Adipose tissue (tissue), 3 donors: ENCODE measurements around the gene ARL5A. TPM values are rescaled to one million over a fixed set of nuclear protein-coding genes. Genes with fewer than 3 reads are reported as not detected.

Experiments used
- H3K27ac ChIP-seq: one replicate; pipeline ENCODE4 v1.5.1; 2013; ENCODE audit warnings: low read depth, low read length
- WGBS, 3 donors: extraction: QIAGEN DNeasy Blood & Tissue Kit; methylation state at CpG; one replicate each; pipeline ENCODE4 v1.1.7; 2013; 5-methylcytosine and 5-hydroxymethylcytosine counted together
- polyA plus RNA-seq, 3 donors: library from polyadenylated mRNA; stranded (reverse); fragments of 200-250 nt; gene quantifications; one replicate each; pipeline ENCODE4 v1.2.3, GENCODE V29; 2013
- donor health status: healthy with polysubstance abuse.
- donor health status: Bipolar disorder and iron deficiency.
- donor health status: healthy.

The ARL5A gene
- polyA plus RNA-seq, 3 donors, result 7.4 to 24.0 (median 15.7) TPM

DNA sequence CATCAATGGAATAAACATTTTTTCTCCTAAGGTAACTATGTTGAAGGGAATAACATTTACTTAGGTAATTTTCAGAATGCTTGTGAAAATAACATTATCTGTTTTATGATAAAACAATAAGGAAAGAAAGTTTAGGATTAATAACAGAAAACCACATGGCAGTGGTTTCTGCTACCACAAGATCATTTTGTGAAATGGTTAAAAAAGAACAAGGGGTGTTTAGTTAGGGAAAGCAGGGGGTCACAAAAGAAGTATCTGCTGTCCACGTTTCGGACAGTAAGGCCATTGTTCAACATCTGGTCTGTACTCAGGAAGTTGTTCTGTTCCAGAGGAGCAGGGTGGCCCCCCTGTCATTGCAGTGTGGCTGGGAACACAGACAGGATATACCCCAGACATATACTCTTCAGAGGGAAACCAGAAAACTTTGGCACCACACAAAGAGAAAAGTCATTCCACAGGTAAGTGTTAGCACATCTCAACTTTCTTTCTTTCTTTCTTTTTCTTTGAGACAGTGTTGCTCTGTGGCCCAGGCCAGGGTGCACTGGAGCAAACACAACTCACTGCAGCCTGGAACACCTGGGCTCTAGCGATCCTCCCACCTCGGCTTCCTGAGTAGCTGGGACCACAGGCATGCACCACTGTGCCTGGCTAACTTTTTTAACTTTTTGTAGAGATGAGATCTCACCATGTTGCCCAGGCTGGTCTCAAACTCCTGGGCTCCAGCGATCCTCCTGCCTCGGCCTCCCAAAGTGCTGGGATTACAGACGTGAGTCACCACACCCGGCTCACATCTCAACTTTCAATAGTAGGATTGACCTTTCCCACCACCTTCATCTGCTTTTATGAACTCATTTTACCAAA is 14.8 kb upstream of the ARL5A start:
- WGBS, 3 donors, result 75 to 77% (median 76%) methylated on average over 8 of the region's 8 CpGs
- no peak overlapping the region for H3K27ac ChIP-seq

DNA sequence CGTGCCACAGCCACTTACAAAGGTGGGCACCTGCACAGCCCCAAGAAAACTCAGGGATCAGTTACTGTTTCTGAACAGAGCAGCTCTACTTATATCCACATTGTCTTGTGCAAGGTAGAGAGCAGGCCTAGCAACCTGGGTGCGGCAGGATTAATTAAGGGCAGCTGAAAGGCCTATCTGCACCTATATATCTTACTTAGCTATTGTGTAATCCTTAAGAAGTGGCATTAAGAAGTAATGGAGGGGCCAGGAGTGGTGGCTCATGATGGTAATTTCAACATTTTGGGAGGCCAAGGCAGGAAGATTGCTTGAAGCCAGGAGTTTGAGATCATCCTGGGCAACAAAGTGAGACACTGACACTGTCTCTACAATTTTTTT is 12.8 kb upstream of the ARL5A start:
- WGBS, 3 donors, result 85 to 91% (median 87%) methylated on average over 2 of the region's 2 CpGs
- H3K27ac ChIP-seq, result no peak overlapping the region

DNA sequence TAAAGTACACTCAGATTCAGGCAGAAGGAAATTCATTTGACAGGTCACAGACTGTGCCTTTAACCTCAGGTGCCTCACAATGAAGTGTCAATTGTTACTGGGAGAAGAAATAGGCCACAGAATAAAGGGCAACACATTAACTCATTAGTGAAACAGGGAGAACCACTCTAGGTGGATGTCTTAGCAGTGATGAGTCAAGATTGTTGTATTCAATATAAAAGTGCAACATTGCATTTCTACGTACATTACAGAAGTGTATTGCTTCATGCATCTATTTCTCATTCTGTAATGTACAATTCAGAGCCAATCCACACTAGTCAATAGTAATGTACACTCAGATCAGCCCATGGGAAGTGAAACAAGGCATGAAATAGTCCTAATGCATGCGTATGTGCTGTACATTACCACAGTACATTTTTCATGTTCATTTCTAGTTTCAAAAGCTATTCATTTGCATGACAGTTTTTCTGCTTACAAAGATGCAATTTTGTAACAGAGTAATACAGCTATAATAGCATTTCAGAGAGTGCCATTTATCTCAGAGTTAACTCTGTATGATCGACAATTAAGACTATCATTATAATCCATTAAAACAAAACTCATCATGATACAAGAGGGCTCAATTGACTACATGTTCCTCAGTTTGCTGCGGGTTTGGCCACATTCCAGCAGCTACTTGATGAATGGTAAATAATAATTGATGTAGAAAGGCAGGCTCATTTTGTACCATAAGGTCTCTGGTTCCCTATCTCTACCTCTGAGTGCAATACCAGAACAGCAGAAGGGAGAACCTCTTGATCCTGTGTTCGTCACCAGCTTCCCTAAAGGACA is 12.2 kb upstream of the ARL5A start:
- 75 to 83% (median 81%) methylated on average over 5 of the region's 5 CpGs for whole genome bisulfite sequencing, 3 donors
- no peak overlapping the region for H3K27ac ChIP-seq

DNA sequence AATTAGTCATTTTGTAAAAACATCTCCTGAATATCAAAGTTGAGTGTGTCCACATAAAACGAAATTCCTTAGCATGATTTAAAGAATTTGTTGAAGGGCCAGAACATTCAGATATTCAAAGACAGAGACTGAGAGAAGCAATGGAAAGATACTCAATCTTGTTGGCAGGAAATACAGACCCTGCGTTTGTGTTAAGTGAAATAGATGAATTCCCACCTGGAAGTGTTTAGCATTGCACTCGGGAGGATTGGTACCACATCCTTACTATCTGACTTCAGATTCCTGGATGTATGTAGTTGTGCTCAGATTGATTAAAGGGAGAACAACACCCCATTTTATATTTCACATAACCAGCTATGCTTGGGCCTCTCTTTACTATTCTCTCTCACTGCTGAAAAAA is 9.7 kb upstream of the ARL5A start:
- WGBS, 3 donors, result 78 to 82% (median 78%) methylated on average over 3 of the region's 3 CpGs
- no peak overlapping the region for H3K27ac ChIP-seq

DNA sequence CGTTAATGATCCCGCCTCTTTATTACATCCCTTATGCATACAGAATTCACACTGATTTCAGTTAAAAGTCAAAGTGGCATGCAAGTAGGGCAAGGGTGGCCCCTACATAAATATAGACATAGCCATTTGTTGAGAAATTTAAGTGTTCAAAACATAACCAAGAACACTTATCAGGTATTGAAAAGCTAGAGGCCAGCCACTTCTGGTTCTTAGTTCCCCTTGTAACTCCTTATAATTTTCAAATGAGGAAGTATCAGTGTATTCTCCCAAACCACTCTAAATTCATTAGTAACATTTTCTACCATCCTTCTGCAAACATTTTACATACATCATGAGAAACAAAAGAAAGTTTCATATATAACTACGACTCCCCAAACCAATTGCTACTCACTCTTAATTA is 5.8 kb upstream of the ARL5A start:
- no peak overlapping the region for H3K27ac ChIP-seq
- WGBS, 3 donors, result 82 to 97% (median 88%) methylated on average over 3 of the region's 3 CpGs

DNA sequence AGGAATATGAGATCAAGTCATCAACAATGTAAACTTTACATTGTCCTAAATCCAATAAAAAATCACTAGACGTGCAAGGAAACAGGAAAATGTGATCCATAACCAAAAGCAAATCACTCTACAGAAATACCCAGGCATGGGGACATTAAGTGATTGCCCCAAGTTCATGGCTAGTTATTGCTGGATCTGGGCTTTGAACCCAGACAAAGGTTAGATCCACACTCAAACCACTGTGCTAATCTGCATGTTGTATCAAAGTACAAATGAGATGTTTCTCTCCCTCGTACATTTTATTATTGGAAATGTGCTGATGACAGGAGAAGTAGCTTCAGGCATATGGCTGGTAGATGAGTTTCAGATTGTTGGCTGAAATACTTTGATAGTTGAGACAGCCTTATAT is 2.7 kb upstream of the ARL5A start:
- no peak overlapping the region for H3K27ac ChIP-seq
- 91 to 94% (median 92%) methylated on average over 2 of the region's 2 CpGs for WGBS, 3 donors

DNA sequence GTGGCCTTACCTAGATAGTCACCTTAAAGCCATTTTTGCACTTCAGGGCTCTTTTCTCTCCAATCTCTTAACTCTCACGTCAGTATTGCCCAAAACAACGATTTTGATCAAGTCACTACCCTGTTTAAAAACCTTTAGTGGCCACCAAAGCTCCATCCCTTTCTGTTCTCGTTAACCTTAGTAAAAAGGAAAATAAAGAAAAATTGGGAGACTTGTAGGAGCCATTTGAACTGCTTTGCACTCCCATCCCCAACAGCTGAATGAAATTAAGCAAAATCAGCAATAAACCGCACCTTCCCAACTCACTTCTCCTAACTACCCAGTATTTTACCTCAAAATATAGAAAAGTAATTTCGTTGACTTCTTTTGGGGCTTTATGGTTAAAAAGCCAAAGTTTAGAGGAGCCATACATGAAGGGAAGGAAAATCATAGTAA is 686 bp upstream of the ARL5A start:
- H3K27ac ChIP-seq, result no peak overlapping the region
- WGBS, 3 donors, result 81 to 89% (median 85%) methylated on average over 5 of the region's 5 CpGs

DNA sequence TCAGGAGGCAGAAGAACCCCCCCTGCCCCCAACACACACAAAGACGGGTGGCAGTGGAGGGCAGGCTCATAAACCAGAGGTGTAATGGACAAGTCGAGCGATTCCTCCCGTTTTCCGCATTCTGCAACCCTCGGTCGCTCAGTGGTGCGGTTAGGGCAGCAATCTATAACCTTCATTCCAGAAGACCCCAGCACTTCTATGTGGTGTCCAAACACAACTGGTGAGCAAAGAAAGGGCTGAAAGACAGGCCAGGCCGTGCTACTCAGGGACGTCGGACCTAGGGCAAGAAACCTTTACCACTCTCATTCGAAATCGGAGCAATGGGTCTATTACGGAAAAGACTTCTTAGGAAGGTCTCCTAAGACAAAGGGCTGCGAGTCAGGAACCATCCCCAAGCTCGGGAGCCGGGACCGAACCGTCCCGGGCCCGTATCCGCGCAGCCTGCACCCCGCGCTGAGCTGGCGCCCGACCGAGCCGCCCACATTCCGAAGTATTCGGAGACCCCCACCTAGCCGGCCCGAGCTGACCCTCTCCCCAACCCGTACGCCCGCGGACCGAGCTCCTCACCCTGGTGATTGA is 568 bp downstream of the ARL5A start:
- WGBS, 3 donors, result 0% methylated on average over 38 of the region's 38 CpGs
- no peak overlapping the region for H3K27ac ChIP-seq

DNA sequence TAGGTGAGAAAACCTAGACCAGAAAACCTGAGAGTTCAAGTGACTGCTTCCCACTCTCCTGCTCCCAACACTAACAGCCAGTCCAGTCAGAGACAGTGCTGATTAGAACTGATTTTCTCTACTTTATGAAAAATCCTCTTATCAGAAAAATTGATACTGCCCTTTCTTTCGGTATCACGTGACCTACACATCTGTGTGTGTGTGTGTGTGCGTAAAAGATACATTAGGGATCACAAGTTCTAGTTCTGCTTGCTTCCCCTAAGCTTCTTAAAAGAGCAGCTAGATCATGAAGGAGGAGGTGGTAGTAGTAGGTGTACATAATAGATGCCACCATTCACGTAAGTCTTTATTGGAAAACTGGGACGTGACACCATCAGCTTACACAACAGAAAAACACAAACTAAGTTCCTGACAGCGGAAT is 1.5 kb downstream of the ARL5A start:
- WGBS, 3 donors, result 25 to 35% (median 35%) methylated on average over 6 of the region's 6 CpGs

DNA sequence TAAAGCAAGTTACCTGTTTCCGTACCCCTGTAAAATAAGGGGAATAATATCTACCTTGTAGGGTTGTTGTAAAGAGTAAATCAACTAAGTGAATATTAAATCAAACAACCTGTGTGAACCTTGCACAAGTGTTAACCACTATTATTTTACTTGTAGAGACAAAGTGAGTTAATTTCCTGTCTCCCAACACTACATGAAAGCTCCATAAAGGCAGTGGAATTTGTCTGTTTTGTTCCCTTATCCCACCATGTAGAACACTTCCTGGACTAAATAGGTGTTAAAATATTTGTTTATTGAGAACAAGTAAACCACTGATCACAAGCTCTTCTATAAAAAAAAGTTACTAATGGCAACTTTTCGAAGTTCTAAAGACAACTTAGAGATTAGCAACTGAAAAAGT is 3.3 kb downstream of the ARL5A start:
- WGBS, 3 donors, result 55 to 77% (median 74%) methylated on average over 2 of the region's 2 CpGs
- H3K27ac ChIP-seq, result no peak overlapping the region

More for the DNA sequence above, 1.5 kb downstream of the ARL5A start:
- no peak overlapping the region for H3K27ac ChIP-seq

DNA sequence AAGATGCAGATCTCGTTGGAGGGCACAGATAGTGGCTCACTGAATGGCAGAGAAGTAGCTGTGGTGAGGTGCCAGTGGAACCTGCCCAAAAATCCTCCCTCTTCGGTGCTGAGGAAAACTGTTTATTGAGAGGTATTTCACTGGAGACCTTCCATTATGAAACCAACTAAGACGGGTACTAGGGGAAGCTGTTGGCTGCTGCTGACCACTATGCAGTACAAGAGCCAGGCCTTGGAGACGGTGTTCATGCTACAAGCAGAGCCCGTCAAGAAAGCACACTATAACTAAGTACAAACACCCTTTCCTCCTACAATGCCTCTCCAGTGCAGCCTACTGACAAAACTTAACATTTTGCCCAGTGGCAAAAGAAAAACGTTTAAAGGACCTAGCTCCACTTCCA is 4.6 kb downstream of the ARL5A start:
- 52 to 62% (median 59%) methylated on average over 6 of the region's 6 CpGs for WGBS, 3 donors
- H3K27ac ChIP-seq, result no peak overlapping the region

DNA sequence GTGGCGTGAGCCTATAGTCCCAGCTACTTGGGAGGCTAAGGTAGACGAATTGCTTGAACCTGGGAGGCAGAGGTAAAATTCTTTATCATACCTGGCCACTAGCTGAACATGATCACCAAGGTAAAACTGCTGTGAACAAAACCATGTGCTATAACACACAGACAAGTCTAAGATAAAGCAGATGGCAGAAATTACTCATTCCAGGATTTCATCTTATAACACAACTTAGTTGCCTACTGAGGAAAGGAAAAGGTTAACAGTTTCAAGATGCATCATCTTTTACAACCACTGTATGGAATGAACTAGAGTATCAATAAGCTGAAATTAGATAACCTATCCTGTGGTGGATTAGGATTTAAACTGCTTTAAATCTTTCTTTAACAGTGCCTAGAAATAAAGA is 8.3 kb downstream of the ARL5A start:
- no peak overlapping the region for H3K27ac ChIP-seq
- 81 to 95% (median 92%) methylated on average over 2 of the region's 2 CpGs for WGBS, 3 donors

DNA sequence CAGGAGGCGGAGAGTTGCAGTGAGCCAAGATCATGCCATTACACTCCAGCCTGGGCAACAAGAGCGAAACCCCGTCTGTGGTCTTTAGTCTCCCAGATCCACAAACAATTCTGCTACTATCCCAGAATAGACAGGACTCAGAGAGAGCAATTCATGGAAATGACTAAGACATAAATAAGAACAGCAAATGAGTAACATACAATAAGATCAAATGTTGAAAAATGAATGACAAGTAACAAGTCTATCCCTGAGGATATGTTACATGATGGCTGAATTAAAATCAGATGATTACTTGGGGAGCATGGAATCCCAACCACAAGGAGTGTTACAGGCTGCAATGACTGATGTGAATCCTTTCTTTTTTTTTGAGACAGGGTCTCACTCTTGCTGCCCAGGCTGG is 10.3 kb downstream of the ARL5A start:
- WGBS, 3 donors, result 98 to 100% (median 100%) methylated on average over 3 of the region's 3 CpGs

DNA sequence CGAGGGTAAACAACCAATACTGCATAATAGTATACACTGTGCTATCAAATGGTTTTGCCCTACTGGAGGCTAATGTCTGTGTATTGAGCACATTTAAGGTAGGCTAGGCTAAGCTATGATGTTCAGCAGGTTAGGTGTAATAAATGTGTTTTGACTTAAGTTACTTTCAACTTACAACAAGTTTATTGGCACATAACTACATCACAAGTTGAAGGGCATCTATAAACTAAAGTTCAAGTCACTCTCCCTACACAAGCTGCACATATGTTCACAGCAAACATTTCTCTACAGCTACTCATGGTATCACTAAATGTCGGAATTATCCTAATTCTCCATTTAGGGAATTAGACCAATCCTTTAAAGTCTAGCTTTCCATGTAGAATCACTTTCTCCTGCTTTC is 11.4 kb downstream of the ARL5A start:
- 92 to 99% (median 95%) methylated on average over 2 of the region's 2 CpGs for WGBS, 3 donors
- no peak overlapping the region for H3K27ac ChIP-seq

More for the DNA sequence above, 10.3 kb downstream of the ARL5A start:
- H3K27ac ChIP-seq, result no peak overlapping the region

DNA sequence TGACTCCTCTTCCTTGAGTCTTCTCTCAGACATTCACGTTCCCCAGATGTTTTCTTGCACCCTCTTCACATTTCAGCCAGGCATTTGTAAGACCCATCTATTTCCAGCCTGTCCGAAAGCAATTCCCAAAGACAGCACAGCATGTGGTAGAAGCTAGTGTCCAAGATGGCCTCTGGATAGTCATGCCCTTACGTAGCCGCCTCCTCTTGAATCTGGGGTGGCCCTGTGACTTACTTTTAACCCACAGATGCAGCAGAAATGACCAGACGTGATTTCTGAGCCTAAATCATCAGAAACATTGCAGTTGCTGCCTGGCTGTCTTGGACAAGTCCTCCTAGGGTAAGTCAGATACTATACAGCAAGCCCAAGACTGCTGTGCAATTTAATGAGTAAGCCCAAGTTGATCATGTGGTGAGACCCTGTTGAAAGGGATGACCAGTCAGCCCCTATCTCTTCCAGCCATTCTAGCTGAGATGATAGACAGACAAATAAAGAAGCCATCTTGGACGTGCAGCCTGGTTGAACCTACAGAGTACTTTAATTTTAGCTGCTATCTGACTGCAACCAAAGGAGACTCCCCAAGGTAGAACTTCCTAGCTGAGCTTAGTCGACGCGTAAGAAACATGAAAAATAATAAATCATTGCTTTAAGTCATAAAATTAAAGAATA is 12.3 kb downstream of the ARL5A start:
- WGBS, 3 donors, result 94 to 98% (median 95%) methylated on average over 9 of the region's 9 CpGs
- H3K27ac ChIP-seq, result no peak overlapping the region

DNA sequence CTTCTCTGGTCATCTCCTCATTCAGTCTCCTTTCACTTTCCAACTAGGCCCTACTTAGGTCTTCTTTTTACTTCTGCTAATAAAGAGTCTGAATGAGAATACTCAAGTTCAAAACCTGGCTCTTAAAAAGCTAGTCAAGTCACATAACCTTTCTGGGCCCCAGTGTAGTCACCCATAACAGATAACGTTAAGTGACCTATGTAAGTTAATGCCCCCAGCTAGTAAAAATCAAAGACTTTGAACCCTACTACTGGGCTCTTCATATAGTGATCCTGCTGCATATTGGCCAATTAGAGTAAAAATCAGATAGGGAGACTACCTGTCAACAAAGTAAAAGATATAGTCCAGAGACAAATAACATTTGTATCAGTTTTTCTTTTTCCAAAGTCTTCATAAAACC is 17.7 kb downstream of the ARL5A start:
- no peak overlapping the region for H3K27ac ChIP-seq
- WGBS, 3 donors, result 80 to 94% (median 94%) methylated on average over 1 of the region's 1 CpG

DNA sequence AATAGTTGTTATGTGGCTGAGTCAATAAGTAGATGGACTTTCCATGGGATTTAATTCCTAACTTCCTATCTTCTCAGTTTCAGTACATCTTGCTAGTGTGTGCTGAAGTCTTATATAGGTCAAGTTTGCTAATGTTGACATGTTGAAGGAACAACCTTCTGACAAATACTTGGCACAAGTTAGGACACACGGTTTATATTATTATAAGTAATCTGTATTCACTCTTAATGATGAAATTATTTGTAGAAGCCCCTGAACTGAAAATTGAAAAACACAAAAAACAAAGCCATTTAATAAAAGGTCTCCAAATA is 19.2 kb downstream of the ARL5A start:
- 44 to 87% (median 66%) methylated on average over 1 of the region's 1 CpG for WGBS, 3 donors
- H3K27ac ChIP-seq, result no peak overlapping the region

DNA sequence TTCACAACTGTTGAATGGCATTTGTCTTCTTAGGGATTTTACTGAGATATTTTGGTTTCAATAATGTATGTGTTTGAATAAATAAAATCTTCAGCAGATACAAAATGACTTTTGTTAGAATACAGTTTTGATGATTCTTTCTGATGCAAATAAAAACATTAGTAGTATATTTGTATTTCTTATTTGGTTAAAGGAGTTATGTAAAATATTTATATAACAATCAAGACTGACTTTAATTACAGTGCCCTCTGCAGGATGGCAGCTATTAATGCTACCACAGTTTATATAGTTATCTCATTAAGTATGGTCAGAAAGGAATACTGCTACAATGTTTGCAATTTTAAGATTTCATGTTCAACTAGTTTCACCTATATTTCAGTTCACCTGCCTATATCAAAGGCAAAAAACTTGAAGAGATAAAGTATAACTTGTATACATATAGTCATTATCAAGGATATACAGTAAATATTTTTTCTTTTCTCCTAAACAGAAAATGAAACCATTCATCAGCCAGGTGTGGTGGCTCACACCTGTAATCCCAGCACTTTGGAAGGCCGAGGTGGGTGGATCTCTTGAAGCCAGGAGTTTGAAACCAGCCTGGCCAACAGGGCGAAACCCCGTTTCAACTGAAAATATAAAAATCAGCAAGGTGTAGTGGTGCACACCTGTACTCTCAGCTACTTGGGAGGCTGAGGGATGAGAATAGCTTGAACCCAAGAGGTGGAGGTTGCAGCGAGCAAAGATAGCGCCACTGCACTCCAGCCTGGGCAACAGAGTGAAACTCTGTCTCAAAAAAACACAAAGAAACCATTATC is 19.8 kb downstream of the ARL5A start:
- 87 to 91% (median 90%) methylated on average over 5 of the region's 5 CpGs for WGBS, 3 donors
- H3K27ac ChIP-seq, result no peak overlapping the region
